Activated CD4-positive, alpha-beta T cell treated with anti-CD3 and anti-CD28 coated beads for 24 hours (primary cell): Measurements from ENCODE around the gene LYZL6.

ENCODE experiments used
- DNase-seq, 2 donors: peaks; one replicate each; pipeline ENCODE4 v3.0.0-alpha.2; 2020; ENCODE audit warnings: low read depth in 2 of 2

Gene LYZL6, protein sequence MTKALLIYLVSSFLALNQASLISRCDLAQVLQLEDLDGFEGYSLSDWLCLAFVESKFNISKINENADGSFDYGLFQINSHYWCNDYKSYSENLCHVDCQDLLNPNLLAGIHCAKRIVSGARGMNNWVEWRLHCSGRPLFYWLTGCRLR

GRCh38 chr17:35943537-35943936 is at the start of gene LYZL6:
Gene LYZL6 (minus strand): TSS chr17:35943713. CDS start chr17:35939356, 4,357 bp downstream.
- DNase-seq: no peak

- no peak for DNase-seq
These were observed 47.6 kb upstream of the LYZL6 start for GRCh38 chr17:35991075-35991474.

- no peak for DNase-seq
These were observed 44.7 kb upstream of the LYZL6 start for GRCh38 chr17:35988164-35988563.

- DNase-seq: no peak
These were observed 43.1 kb upstream of the LYZL6 start, which contains the start of gene CCL14 for GRCh38 chr17:35986643-35987042. Gene CCL14 (minus strand): TSS chr17:35986729. CDS start chr17:35986649, 80 bp downstream.

DNA sequence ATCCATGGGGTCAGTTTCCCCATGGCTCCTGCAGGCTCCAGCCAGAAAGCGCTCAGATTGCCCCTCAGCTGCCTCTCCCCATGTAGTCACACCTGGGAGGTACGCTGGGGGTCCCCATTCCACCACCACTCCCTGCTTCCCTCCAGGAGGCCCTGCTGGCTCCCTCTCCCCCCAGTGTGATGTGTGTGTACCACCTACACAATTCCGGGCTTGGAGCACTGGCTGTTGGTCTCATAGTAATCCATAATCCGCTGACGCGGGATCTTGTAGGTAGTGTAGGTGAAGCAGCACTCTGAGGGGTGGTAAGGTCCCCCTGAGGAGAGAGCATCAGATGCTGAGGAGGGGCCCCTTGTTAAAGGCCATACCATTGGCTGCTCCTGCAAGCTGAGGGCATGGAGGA is 40.6 kb upstream of the LYZL6 start:
- no peak for DNase-seq

- no peak for DNase-seq
These were observed 39.1 kb upstream of the LYZL6 start for GRCh38 chr17:35982409-35983191.

DNA sequence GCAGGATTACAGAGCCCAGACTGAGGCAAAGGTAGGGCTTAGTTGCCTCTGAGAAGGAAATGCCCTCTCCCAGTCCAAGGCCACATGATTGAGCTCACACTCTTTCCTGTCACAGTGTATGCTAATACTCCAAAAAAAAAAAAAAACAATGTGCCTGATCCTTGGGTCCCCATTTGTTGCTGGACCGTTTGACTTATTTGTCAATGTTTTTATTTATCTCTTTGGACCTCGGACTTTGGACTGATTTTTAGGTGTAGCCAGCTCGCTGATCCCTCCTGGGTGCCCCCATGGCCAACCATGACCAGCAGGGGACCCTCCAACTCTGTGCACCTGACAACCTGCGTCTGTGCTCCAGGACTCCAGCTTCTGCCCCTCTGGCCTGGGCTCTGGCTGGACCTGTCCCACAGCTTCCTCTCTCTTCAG is 38.4 kb upstream of the LYZL6 start:
- DNase-seq: no peak

DNA sequence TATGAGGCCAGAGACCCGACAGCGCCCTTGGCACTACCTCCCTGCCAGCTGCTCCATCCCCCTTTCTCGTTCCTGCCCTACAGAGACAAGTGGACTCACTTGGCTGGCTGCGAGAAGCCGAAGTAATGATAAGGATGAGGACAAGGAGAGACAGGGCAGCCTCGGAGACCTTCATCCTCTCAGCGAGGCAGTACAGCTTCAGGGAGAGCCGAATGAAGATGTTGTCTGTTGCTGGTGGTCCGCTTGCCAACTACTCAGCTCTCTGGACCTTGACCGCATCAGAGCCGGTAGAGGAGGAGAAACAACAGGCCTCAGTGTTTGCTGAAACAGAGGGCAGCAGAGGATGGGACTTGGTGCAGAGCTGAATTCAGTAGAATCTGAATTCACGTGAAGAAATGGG is 37.7 kb upstream of the LYZL6 start, which contains the start of gene CCL16:
Gene CCL16, minus strand, starts transcription at position 252 of the 400 bp plus-strand sequence. Its CDS starts 77 bp downstream, at position 175.
- DNase-seq: no peak

DNA sequence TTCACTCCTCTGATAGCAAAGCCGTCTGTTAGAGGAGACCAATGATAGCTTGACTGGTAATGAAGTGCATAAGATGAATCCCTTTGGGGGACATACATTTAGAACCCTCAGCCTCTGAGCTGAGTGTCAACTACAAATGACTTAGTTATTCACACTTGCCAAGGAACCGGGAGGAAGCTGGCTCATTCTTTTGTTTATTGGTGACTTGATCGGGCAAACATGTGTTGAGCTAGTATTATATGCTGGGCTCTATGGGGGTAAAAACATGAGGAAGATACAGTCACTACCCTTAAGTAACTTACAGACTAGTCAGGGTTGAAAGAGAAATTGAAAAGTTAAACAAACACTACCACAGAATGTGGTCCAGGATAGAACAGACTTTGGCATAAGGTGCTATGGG is 34.8 kb upstream of the LYZL6 start:
- DNase-seq: no peak

GRCh38 chr17:35977509-35977908 is 34.0 kb upstream of the LYZL6 start:
- no peak for DNase-seq

GRCh38 chr17:35973333-35974260 is 30.1 kb upstream of the LYZL6 start:
- DNase-seq: no peak

DNA sequence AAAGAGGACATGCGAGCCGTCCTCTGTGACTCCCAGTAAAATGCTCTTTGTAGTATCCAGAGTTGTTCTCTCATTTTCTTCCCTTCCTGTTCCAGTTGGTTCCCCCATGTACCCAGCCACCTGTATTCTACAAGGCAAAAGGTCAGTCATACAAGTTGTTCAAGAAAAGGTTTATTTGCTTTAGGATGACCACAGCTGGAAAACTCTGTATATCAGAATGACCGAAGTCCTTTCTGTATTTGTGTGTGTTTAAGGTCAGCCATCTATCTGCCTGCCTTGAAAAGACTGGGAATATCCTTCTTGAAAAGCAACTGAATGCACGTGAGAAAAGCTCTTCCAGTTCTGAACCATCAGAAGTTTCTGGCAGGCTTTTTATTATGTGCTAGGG is 29.4 kb upstream of the LYZL6 start:
- DNase-seq: no peak

GRCh38 chr17:35972535-35972934 is 29.0 kb upstream of the LYZL6 start:
- DNase-seq: no peak

- DNase-seq: no peak
These were observed 28.6 kb upstream of the LYZL6 start for GRCh38 chr17:35972066-35972465.

DNA sequence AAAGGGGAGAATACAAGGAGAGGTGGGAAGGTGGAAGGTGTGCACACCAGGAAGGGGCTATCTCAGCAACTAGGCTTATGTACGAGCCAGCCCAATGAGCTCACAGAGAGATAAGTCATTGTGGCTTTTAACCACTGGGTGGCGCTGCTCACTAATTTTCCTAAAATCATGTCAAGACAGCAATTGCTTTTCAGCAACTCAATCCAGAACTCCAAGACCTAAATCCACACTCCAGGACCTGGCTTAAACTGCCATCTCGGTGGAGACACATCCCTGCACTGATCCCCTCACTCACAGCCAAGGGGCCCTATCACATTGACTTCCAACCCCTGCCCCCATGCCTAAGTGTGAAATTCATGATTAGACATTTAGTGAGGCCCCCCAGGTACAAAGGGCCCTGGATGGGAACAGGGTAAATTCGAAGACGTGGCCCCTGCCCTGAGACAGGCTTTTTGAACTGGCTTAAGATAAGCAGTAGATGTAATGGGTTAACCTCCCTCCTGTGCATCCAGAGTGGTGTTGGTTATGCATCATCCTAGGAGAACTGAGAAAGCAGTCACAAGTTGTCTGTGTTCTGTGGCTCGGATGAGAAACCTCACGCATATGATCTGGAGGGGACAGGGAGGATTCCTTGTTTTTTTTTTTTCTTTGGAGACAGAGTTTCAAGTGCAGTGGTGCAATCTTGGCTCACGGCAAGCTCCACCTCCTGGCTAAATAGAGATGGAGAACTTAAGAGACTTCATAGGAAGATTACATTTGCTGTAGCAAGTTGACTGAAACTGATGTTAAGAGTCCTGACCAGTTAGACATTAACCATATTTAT is 26.3 kb upstream of the LYZL6 start:
- DNase-seq: peak; percentile 66 to 67

DNA sequence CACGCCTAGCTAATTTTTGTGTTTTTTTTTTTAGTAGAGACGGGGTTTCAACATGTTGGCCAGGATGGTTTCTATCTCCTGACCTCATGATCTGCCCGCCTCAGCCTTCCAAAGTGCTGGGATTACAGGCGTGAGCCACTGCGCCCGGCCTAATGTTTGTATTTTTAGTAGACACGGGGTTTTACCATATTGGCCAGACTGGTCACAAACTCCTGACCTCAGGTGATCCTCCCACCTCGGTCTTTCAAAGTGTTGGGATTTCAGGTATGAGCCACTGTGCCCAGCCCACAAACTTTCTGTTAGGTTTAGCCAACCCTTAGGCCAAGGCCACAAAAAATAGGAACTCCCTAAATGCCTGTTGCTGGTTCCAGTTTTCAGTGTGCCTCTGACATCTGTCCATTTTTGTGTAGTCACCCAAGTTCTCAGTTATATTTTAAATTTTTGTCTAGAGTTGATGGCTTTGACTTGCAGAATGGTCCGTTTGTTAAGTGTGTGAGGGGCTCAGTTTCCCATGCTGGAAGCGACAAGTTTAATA is 25.1 kb upstream of the LYZL6 start:
- DNase-seq: no peak

DNA sequence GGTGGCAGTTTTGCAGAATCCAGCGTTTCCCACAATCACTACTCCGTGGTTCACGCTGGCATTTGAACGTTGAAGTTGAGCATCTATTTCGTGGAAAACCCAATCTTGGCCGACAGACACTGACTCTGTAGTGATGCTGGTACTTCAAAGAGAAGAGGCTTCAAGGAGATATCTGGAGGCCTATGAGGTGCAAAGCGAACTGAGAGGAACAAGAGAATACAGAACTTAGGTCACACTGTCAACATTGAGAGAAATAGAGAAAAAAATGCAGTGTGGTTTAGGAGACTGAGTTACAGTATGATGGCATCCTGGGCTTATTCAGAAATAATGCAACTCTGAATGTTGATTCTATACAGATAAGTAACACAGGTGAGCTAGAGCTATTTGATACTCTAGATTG is 21.8 kb upstream of the LYZL6 start:
- no peak for DNase-seq

- no peak for DNase-seq
These were observed 20.1 kb upstream of the LYZL6 start for GRCh38 chr17:35963663-35964062.

- no peak for DNase-seq
These were observed 10.2 kb upstream of the LYZL6 start for GRCh38 chr17:35953720-35954119.

- no peak for DNase-seq
These were observed 5.9 kb upstream of the LYZL6 start for GRCh38 chr17:35949401-35949800.

DNA sequence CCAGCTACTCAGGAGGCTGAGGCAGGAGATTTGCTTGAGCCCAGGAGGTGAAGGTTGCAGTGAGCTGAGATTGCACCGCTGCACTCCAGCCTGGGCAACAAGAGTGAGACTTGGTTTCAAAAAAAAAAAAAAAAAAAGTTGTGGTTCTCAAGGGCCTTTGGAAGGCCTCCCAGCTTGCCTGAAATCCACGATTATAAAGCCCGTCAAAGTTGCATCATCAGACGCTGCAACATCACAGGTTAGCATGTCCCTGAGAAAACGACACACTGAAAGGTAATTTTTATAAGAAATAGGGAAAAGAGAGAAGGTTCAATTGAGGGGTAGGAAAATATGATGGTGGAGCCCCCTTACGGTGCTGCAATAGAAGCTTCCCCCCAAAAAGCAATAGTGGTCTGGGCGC is 4.6 kb upstream of the LYZL6 start:
- no peak for DNase-seq
